Body of pancreas (tissue), 4 donors: Measurements from ENCODE around the gene MYO5A.
"Not testable (repeated sequence)": the region's sequence is repeated elsewhere in the genome, so short reads cannot be mapped to it uniquely, and the experiment has no call there.

ENCODE experiments used
- POLR2A ChIP-seq, 3 donors: fragments of 450-650 bp; IDR thresholded peaks; one replicate each; pipeline ENCODE4 v1.6.1; 2016; ENCODE audit warnings: antibody characterized with exemption in 3 of 3, mild to moderate bottlenecking in 2 of 3
- TF ChIP-seq, protein P1 (sequence below), 7 experiments: fragments of 450-650 bp in 4 of 7; fragments of 200-600 bp in 3 of 7; sonication (generic) in 3 of 7; IDR thresholded peaks; one replicate each; pipeline ENCODE4 v1.5.1; 2016 to 2019; ENCODE audit warnings: antibody characterized with exemption in 7 of 7

DNA sequence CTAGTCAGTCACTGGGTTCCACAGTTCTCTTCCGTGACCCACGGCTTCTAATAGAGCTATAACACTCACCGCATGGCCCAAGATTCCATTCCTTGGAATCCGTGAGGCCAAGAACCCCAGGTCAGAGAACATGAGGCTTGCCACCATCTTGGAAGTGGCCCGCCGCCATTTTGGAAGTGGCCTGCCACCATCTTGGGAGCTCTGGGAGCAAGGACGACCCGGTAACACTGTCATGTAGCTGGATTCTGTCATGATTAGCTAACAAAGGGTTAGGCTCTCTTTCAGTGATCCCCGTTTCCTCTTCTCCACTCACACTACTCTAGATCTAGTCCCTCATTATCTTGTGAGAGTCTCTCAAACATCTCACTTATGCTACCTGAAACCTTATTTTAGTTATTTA lies 89.6 kb downstream of the MYO5A start:
- TF ChIP-seq, protein P1, sequence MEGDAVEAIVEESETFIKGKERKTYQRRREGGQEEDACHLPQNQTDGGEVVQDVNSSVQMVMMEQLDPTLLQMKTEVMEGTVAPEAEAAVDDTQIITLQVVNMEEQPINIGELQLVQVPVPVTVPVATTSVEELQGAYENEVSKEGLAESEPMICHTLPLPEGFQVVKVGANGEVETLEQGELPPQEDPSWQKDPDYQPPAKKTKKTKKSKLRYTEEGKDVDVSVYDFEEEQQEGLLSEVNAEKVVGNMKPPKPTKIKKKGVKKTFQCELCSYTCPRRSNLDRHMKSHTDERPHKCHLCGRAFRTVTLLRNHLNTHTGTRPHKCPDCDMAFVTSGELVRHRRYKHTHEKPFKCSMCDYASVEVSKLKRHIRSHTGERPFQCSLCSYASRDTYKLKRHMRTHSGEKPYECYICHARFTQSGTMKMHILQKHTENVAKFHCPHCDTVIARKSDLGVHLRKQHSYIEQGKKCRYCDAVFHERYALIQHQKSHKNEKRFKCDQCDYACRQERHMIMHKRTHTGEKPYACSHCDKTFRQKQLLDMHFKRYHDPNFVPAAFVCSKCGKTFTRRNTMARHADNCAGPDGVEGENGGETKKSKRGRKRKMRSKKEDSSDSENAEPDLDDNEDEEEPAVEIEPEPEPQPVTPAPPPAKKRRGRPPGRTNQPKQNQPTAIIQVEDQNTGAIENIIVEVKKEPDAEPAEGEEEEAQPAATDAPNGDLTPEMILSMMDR (IDR thresholded peaks at IDR 0.05), result not testable (repeated sequence)
- TF ChIP-seq POLR2A (IDR thresholded peaks at IDR 0.05), result not testable (repeated sequence)
